CD4-positive, alpha-beta T cell treated with Interleukin-15 for 1 hour (primary cell): Measurements from ENCODE around the gene DERL2.

ENCODE experiments used
- DNase-seq: peaks from one replicate; pipeline ENCODE4 v3.0.0-alpha.2; 2020

Gene DERL2

DNA sequence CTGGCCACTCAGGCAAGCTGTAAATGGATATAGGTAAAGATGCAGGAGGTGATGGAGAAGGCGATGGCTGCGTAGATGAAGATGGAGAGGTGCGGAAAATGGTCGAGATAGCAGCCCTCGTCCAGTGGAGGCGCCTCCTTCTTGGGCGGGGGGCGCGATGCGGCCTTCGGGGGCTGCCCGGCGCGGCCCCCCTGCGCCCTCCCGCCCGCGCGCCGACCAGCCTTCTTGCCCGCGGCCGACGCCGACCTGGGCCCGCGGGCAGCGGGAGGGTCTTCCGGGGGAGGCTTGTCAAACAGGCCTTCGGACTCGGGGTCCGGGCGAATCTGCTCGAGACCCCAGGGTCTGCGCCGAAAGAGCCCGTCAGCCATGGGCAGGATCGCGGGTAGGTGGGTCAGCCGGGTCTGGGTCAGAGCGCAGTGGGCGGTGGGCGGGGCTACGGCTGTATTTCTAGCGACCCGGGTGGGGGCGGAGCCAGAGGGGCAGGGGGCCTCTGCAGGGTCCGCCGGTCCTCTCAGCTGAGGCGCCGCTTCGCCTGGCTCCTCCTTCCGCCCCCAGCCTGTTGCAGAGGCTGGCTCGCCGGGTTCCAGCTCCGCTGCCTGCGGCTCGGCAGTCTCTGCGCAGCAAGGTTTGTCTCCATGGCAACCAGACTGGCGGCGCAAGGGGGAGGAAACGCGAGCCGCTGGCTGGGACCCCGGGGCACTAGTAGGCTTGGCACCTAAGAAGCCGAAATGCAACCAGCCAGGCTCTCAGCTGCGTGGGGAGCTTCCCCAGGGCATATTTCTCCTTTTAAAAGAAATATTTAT is 14.8 kb upstream of the DERL2 start:
- DNase-seq: peak; percentile 89

DNA sequence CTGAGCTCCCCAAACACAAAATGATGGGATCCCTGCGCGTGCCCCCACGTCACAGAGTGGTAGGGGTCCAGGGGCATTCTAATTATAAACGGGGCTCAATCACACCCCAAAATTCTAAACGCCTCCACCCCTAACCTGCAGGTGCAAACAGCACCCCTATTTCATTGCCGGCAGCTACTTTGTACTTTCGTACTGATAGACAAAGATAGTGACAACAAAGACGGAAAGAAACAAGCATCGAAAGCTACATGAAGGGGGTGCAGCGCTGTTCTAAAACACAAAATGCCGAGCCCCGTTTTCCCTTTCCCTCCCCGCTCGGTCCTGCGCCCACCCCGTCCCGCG is 14.2 kb upstream of the DERL2 start:
- no peak for DNase-seq

DNA sequence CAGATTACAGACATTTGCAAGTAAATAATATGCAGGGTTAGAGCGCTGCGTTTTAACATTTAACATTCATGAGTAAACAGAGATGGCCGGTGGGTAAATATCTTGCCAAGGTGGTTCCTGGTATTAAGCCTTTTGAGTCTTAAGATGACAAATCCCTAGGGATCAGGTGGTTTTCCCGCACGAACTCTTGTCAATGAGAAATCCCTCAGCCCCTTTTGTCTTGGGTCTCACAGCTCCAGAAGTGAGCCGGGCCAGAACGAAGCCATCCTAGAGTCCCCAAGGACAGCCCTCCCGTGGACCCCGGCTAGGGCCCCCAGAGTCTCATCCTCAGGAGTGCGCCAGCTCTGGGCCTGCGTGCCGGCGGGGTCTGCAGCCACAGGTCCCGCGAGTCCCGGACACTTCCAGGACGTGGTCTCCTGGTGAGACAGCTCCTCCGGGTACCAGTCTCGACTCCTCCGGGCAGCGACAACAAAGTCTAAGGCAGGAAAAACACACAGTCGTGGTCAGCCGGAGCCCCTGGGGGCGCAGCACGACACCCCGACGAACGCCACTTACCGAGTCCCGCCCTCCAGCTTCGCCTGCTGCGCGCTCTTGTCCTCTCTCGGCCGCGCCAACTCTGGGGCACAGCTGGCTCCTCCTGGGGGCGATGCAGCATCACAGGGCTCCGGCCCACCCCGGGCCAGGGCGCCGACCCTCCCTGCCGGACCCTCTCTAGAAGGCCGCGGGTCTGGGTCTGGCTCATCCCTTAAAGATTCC is 13.7 kb upstream of the DERL2 start:
- DNase-seq: no peak

DNA sequence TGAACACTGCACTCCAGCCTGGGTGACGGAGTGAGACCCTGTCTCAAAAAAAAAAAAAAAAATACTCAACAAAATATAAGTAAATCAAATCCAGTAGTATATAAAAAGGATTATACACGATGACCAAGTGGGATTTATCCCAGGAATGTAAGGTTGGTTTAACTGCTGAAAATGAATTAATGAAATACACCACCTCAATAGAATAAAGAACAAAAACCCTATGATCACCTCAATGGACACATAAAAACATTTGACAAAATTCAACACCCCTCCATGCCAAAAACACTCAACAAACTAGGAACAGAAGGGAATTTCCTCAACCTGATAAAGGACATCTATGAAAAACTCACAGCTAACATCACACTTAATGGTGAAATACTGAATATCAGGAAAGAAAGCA is 7.0 kb upstream of the DERL2 start:
- DNase-seq: no peak

DNA sequence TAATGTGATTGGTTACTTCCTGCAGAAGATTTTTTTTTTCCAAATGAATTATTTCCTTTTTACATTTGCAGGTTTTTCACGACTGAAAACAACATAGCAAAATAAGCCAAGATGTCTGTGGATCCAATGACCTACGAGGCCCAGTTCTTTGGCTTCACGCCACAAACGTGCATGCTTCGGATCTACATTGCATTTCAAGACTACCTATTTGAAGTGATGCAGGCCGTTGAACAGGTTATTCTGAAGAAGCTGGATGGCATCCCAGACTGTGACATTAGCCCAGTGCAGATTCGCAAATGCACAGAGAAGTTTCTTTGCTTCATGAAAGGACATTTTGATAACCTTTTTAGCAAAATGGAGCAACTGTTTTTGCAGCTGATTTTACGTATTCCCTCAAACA is 2.8 kb upstream of the DERL2 start:
- no peak for DNase-seq

DNA sequence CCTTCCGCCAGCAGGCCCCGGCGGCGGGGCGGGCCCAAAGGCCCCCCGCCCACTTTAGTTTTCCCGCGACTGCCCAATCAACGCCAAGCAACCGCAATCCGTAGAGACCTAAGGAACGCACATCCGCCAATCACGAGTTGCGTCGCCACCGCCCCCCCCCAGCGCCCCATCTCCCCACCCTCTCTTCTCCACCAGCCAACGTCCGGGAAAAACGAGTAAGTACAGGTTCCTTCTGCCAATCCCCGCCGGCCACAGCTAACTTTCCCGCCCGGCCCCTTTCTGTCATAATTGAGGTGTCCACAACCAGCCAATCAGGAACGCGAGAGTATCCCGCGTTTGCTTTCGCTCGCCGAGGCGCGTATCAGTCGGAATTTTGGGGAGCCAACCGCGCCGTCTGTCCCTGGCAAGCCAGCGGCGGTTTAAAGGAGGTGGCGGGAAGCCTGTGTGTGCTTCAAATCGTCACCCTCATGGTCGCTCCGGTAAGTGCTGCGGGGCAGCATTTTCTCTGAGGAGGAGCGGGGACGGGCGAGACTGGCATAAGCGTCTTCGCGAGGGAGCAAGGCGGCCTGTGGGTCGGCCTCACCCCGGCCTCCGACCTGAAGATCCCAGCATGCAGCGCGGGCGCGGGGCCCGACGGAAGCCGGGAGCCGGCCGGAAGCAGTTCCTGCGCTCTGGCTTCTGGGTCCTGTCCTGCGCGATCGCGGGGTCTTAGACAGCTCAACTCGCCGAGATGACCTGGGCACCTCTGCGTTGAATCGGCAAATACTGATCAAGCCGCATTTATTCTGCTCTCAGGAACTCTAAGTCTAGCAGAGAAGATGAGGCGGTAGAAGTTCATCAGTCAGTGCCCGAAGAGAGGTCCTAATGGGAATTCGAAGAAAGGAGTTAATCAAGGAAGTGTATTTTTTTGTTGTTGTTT is 487 bp upstream of the DERL2 start, which contains the start of gene MIS12:
TSS of gene MIS12 (plus strand) at position 361 of the 919 bp plus-strand sequence. CDS start 2,297 bp downstream, outside the sequence.
- DNase-seq: peak; percentile 99

DNA sequence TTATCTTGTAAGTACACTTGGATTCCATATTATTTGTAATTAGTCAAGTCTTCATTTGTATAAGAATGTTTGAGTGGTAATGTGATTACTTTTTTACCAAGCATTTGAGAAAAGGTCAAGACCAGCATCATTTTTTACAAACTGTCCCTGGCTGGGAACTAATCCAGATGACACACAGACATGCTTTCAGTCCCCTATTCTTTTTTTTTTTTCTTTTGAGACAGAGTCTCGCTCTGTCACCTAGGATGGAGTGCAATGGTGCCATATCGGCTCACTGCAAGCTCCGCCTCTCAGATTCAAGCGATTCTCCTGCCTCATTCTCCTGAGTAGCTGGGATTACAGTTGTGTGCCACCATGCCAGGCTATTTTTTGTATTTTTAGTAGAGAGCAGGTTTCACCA is 4.5 kb downstream of the DERL2 start:
- DNase-seq: no peak

DNA sequence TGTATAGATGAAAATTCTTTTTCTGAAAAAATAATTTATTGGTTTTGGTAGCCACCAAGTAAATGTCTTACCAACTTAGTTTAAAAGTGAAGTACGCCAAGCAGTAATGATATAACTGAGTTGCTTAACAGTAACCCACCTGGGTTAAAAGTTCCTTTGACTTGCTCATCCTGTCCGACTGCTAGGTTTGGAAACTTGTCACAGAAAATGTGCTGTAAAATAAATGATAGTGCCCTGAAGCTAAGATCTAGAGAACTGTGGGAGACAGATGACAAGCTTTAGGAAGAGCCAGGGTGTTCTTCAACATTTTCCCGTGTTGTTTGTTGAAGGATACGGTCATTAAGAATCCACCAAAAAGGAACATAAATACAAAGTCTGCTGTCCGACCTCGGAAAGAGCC is 5.0 kb downstream of the DERL2 start:
- DNase-seq: no peak

DNA sequence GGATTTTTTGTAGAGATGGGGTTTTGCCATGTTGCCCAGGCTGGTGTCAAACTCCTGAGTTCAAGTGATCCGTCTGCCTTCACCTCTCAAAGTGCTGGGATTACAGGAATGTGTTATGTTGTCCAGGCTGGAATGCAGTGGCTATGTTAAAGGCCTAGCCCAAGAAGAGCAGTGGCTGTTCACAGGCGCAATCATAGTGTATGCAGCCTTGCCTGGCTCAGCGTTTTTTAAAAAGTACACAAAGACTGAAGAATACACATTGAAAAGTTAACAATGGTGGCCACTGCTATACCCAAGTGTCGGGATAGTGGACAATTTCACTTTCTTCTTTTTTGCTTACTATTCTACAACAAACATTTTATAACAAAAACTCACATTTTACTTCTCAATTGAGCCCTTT is 7.0 kb downstream of the DERL2 start:
- DNase-seq: no peak

DNA sequence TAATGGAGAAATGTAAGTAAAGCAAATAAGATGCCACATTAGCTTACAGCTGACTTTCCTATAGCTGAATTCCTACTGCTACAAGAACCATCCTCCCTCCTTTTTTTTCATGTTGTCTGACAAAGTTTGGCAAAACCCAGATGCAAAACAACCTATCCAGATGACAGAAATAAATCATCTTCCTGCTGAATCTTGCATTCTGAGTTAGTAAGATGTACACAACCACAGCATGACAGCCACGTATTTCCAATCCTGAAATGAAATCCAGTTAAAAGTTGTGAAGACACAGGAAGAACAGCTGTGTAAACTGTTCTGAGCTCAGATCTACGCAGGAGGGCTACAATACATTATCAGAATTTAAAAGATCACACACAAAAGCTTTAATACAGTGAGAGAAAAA is 12.1 kb downstream of the DERL2 start:
- no peak for DNase-seq

DNA sequence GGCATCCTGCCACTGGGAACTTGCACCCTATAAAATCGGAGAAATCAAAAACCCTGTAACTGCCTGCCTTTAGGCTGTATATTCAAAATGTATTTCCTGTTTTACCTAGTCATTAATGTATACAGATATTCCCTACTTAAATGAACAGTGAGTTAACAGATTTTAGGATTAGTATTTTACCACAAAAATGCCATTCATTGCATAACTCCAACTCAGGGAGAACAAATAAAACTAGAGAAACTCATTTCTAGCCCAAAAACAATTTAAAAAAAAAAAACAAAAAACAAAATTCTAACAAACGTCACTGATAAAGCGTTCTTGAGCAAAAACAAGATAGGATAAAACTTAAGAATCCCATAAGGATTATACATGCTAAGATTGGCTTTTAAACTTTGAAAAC is 13.5 kb downstream of the DERL2 start:
- no peak for DNase-seq

DNA sequence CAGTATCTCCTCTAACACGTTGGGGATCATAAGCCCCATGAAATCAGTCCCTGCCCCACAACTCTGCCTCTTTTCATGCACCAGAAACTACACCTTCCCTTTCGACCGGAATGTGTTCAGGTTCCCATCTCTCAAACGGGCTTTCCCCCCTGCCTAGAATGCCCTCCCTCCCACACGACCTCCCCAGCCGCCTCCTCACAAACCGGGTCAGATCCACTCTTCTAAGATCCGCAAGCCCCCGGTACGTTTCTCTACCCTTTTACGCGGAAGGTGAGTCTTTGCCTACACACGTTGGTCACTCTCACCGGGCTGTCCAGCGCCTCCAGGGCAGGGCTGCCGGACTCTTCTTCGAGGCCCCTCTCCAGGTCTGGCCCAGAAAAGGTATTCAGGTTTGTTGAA is 17.9 kb downstream of the DERL2 start:
- no peak for DNase-seq

DNA sequence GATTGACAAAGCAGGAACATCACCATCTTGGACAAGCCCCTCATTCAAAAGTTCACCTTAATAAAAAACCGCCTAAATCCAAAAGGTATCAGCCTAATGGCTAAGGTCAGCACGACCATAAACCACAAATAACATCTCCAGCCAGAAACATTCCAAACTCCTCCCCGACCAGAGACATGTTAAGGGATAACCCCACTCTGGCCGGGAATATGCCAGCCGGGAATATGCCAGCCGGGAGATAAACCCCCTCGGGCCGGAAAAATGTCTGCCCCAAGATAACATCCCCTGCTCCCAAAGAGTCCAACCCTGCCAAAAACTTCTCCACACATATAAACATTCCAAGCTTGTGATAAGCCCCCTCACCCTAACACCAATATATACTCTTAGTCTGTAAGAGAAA is 18.6 kb downstream of the DERL2 start:
- no peak for DNase-seq

DNA sequence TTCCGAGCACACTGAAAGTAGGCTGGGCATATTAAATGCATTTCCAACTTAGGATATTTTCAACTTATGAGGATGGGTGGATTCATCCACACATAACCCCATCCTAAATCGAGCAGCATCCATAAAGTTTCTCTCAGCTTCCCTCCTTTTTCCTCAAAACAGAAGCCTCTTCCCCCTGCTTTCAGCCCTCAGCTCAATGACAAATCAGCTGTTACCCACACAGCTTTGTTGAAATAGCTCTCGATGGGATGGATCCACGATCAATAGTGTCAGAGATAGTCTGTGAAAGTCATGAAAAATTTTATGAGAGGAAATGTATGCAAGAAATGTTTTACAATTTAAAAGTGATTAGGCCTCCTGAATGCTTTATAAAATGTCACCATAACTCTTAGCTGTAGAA is 19.7 kb downstream of the DERL2 start:
- DNase-seq: no peak

DNA sequence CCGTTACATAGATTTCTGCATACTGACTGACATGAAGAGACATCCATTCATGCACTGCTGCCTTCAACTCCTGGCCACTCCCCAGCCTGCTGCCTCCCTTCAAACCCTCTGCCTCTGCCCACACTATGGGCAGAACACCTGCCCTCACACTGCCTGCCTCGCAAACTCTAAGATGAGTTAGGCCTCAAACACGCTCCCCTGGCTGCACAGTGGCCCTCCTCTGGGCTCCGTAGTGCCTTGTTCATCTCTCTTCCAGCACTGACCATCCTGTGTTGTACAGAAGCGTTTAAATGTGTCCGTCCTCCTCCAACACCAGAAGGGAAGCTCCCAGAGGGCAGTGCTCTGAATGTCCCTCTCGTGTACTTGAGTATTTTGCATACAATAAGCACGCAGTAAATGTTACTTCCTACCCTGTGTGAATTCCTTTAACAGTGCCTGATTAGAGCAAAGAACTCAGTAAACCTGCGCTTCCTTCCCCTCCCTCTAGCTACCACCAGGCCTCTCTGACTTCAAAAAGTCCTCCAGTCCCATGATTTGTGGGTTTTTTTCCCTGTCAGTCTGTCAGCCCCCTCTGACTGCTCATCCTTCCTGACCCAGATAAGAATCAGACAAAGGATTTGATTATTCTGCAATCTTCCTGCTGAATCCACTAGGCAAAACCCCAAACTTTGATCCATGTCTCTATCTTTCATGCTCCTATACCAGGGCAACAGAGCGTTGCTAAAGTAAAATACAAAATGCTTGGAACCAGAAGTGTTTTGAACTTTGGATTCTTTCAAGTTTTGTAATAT is 21.1 kb downstream of the DERL2 start:
- DNase-seq: no peak

DNA sequence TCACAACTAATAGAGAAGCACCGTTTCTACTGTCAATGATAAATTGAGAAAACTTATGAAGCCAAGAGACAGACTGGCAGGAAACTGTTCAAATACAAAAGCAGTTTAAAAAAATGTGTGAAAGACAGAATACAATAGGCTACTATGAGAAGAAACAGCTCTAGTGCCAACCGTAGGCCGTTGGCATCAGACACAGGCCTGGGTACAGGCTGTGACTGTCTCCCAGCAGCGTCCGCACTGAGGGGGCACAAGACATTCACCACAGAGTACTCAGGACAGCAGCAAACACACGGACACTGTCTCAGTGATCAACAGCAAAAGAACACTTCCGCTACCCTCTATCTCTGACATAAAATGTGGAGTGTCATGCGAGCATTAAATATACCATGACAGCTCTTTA is 39.2 kb downstream of the DERL2 start:
- DNase-seq: no peak

DNA sequence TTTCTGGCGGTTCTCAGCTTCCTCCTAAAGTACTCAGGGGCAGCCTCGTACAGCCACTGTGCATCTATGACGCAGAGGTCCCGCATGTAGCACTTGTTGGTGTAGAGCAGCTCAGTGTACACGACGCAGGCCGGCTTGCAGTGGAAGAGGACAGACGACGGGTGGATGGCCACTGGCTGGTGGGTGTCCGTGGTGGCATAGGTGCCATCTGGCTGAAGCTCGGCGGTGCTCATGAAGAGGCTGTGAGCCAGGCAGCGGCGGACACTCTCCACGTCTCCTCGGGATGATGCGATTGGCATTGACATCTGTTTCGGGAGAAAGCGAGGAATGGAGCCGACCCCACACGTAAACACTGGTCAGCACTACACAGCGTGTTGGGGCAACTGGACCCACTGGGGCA is 41.8 kb downstream of the DERL2 start:
- no peak for DNase-seq

DNA sequence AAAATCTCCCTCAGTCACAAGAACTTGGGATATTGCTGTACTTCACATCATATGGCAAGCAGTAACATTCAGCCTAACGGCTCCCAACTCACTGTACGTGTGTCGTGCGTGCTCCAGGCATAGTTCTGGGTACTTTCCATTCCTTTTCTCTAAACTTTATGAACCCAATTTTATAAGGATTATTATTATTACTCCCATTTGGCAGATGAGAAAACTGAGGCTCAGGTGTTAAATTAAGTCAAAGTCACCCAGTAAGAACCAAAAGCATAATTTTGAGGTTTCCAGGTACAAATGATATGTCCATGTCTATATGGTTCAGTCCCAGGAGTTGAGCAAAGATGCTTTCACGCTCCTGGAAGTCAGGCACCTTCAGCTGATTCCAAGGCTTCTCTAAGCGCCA is 42.2 kb downstream of the DERL2 start:
- DNase-seq: no peak

DNA sequence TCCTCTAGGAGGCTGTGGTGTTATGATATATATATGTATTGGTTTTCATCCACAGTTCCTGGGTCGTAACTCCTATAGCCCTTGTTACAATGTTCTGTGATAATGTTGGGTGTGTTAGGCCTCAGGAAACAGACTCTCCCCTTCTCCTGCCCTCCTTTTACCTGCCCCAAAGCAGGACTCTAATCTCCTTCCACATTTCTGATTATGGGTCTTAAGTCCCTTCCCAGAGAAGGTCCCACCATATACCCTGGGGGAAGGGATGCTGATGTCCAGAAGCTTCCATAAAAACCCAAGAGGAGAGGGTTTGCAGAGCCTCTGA is 46.6 kb downstream of the DERL2 start:
- no peak for DNase-seq

DNA sequence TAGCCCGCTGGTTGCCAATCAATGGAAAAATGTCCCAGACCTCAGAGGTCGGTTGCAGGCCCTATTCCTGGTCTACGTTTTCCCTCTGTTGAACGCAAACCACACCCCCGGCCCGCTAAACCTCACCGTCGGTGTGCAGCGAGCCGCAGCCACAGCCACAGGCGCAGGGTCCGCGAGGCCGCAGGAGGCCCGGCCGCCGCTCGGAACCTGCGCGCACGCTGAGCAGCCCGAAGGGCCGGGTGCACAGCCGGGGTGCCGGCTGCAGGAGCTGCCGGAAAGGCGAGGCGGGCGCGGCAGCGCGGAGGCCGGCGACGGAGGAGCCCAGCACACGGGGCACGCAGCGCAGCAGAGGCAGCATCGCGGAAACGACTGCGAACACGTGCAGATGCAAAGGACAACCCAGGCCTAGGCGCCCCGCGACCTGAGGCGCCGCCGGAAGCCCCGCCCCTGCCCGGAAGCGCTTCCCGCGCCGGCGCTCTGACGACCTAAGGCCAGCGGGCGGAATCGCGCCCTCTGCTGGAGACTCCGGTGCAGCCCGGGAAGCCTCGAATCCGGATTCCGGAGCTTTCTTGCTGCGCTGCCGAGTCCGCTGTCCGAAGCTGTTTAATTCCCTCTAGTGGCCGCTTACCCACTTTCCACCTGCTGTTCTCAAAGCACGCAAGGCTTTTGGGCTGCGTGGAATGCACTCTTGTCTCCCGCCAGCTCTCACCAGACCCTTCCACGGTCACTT is 47.1 kb downstream of the DERL2 start, which contains the start of gene C1QBP:
TSS of gene C1QBP (minus strand) at position 440 of the 730 bp plus-strand sequence. CDS start at position 358, 82 bp downstream.
- DNase-seq: peak; percentile 91

DNA sequence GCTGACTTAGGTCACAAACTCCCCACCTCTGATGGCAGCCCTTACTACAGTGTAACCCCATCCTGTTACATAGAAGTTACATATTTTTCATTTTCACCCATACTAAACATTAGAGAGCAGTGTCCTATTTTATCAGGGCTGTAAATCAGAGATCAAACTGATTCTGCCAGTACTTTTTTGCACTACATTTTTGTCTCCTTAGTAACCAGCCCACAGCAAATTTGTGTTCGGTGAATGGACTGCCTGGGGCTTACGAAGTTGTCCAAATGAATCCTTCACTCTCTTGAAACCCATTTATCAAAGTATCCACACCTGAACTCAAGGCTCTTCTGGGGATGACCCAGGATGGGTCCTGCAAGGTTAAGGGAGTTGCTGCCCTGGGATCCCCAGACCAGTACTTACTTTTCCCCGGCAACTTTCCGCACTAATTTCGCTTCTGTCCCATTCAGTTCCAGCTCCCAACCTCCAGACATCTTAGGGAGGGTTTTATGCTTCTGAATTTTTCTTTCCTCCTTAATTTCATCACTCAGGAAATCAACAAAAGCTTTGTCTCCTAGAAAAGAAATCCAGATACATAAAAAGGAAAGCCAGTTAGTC is 48.2 kb downstream of the DERL2 start:
- DNase-seq: no peak
